GM23338 (cell line): ENCODE results near the gene FN1. TPM values are rescaled to one million over a fixed set of nuclear protein-coding genes. Genes with fewer than 3 reads are reported as not detected.

Experiments used
- ATAC-seq: fragments of 200-7000 bp; cut with Tn5 transposase; 3 replicates; pipeline ENCODE4 v1.9.1; 2020
- DNase-seq: peaks from one replicate; pipeline ENCODE4 v3.0.0-alpha.2; 2015; ENCODE audit warnings: low spot score
- H2AFZ ChIP-seq: fragments of 200-600 bp; sonication (generic); 2 replicates; pipeline ENCODE4 v1.8.0; 2016; ENCODE audit warnings: antibody characterized with exemption, mild to moderate bottlenecking, moderate library complexity
- H3F3A ChIP-seq: fragments of 200-600 bp; sonication (generic); replicated peaks from 2 replicates; pipeline ENCODE4 v1.8.0; 2017; ENCODE audit warnings: antibody characterized with exemption, mixed run types, low read depth
- H3K27ac ChIP-seq: fragments of 200-600 bp; sonication (generic); 2 replicates; pipeline ENCODE4 v1.6.1; 2016; ENCODE audit warnings: low read depth
- H3K27me3 ChIP-seq: fragments of 200-600 bp; sonication (generic); 2 replicates; pipeline ENCODE4 v1.8.0; 2016; ENCODE audit warnings: mild to moderate bottlenecking, mixed run types, moderate library complexity; ENCODE audit not compliant: insufficient read depth
- H3K36me3 ChIP-seq: fragments of 200-600 bp; sonication (generic); 2 replicates; pipeline ENCODE4 v1.8.0; 2016; ENCODE audit warnings: mild to moderate bottlenecking; ENCODE audit not compliant: insufficient read depth
- H3K4me1 ChIP-seq: fragments of 200-600 bp; sonication (generic); 2 replicates; pipeline ENCODE4 v1.8.0; 2016; ENCODE audit warnings: mild to moderate bottlenecking, moderate library complexity; ENCODE audit not compliant: insufficient read depth
- H3K4me2 ChIP-seq: fragments of 200-600 bp; sonication (generic); 2 replicates; pipeline ENCODE4 v1.7.1; 2017; ENCODE audit warnings: mixed run types
- H3K4me3 ChIP-seq: fragments of 200-600 bp; sonication (generic); 2 replicates; pipeline ENCODE4 v1.6.1; 2016; ENCODE audit warnings: mixed run types
- H3K79me2 ChIP-seq: fragments of 200-600 bp; sonication (generic); replicated peaks from 2 replicates; pipeline ENCODE4 v1.8.0; 2017; ENCODE audit warnings: mild to moderate bottlenecking; ENCODE audit not compliant: insufficient read depth
- H3K9me2 ChIP-seq: fragments of 200-600 bp; sonication (generic); 2 replicates; pipeline ENCODE4 v1.8.0; 2017; ENCODE audit not compliant: insufficient read depth
- H4K20me1 ChIP-seq: fragments of 200-600 bp; sonication (generic); replicated peaks from 2 replicates; pipeline ENCODE4 v1.8.0; 2017; ENCODE audit warnings: mild to moderate bottlenecking; ENCODE audit not compliant: insufficient read depth
- H3K27ac Mint-ChIP-seq: 2 replicates; pipeline ENCODE4 v1.8.0; 2020; ENCODE audit warnings: inconsistent platforms, mild to moderate bottlenecking, moderate library complexity, mixed read lengths
- H3K27me3 Mint-ChIP-seq: 3 replicates; pipeline ENCODE4 v1.8.0; 2022; ENCODE audit warnings: low read depth, mild to moderate bottlenecking, moderate library complexity, mixed read lengths, inconsistent platforms; ENCODE audit not compliant: insufficient read depth, poor library complexity
- H3K36me3 Mint-ChIP-seq: 3 replicates; pipeline ENCODE4 v1.8.0; 2021; ENCODE audit warnings: low read depth, mild to moderate bottlenecking, inconsistent platforms, moderate library complexity, mixed read lengths
- H3K4me1 Mint-ChIP-seq: 3 replicates; pipeline ENCODE4 v1.8.0; 2020; ENCODE audit warnings: mild to moderate bottlenecking, inconsistent platforms, mixed read lengths
- H3K4me3 Mint-ChIP-seq: 3 replicates; pipeline ENCODE4 v1.8.0; 2021; ENCODE audit warnings: moderate library complexity, mild to moderate bottlenecking, inconsistent platforms, mixed read lengths
- H3K9me3 Mint-ChIP-seq: 3 replicates; pipeline ENCODE4 v1.8.0; 2020; ENCODE audit warnings: moderate library complexity, mild to moderate bottlenecking, inconsistent platforms, mixed read lengths
- CREB1 ChIP-seq: fragments of 250-450 bp; sonication (Bioruptor Pico); IDR thresholded peaks from 2 replicates; pipeline ENCODE4 v1.5.0; 2020; ENCODE audit warnings: low read depth, mild to moderate bottlenecking, moderate library complexity
- EZH2 ChIP-seq: fragments of 200-600 bp; sonication (generic); IDR thresholded peaks from one replicate; pipeline ENCODE4 v1.8.0; 2017; ENCODE audit warnings: antibody characterized with exemption, mild to moderate bottlenecking, low read depth; ENCODE audit not compliant: unreplicated experiment
- EZH2phosphoT487 ChIP-seq: fragments of 200-600 bp; sonication (generic); IDR thresholded peaks from one replicate; pipeline ENCODE4 v1.8.1; 2018; ENCODE audit warnings: antibody characterized with exemption; ENCODE audit not compliant: unreplicated experiment
- JUNB ChIP-seq: IDR thresholded peaks from one replicate; pipeline ENCODE4 v1.6.1; 2016; ENCODE audit warnings: antibody characterized with exemption; ENCODE audit not compliant: unreplicated experiment
- NANOG ChIP-seq: IDR thresholded peaks from 2 replicates; pipeline ENCODE4 v1.6.1; 2016; ENCODE audit warnings: antibody characterized with exemption, borderline replicate concordance
- POLR2AphosphoS5 ChIP-seq: IDR thresholded peaks from 2 replicates; pipeline ENCODE4 v1.6.1; 2016; ENCODE audit warnings: antibody characterized with exemption, low read depth
- ZNF114 ChIP-seq: fragments of 250-450 bp; sonication (Bioruptor Pico); IDR thresholded peaks from 2 replicates; pipeline ENCODE4 v1.5.0; 2020; ENCODE audit warnings: mild to moderate bottlenecking, moderate library complexity
- polyA plus RNA-seq: library from polyadenylated mRNA; unstranded; fragments of >200 nt; fragmentation: Nextera tagmentation; extraction: Ambion mirVana; gene quantifications from 2 replicates; pipeline ENCODE4 v1.2.1, GENCODE V29; 2016
- total RNA-seq: library from RNA; depleted of rRNA; stranded (reverse); fragments of >200 nt; shearing (Covaris generic); gene quantifications from 2 replicates; pipeline ENCODE4 v1.2.3, GENCODE V29; 2014
- TF ChIP-seq, protein P1 (sequence below), 2 experiments: fragments of 200-600 bp in 1 of 2; sonication (generic) in 1 of 2; conservative IDR thresholded peaks; 2 replicates each; pipeline versions ENCODE4 v1.5.1 to v1.6.1; 2016 to 2017; ENCODE audit warnings: antibody characterized with exemption in 2 of 2, low read depth in 2 of 2, mild to moderate bottlenecking in 2 of 2, moderate library complexity in 1 of 2
- TF ChIP-seq, protein P2 (sequence below): fragments of 250-450 bp; sonication (Bioruptor Pico); IDR thresholded peaks from 2 replicates; pipeline ENCODE4 v1.5.0; 2020; ENCODE audit warnings: mild to moderate bottlenecking, moderate library complexity
- TF ChIP-seq, protein P3 (sequence below): IDR thresholded peaks from one replicate; pipeline ENCODE4 v1.6.1; 2018; ENCODE audit warnings: antibody characterized with exemption; ENCODE audit not compliant: unreplicated experiment
- TF ChIP-seq, protein P4 (sequence below): IDR thresholded peaks from 2 replicates; pipeline ENCODE4 v1.6.1; 2016; ENCODE audit warnings: antibody characterized with exemption

FN1 gene
- total and polyA plus RNA-seq, 2 experiments from 2014 or later: 79.6 to 255 TPM

DNA sequence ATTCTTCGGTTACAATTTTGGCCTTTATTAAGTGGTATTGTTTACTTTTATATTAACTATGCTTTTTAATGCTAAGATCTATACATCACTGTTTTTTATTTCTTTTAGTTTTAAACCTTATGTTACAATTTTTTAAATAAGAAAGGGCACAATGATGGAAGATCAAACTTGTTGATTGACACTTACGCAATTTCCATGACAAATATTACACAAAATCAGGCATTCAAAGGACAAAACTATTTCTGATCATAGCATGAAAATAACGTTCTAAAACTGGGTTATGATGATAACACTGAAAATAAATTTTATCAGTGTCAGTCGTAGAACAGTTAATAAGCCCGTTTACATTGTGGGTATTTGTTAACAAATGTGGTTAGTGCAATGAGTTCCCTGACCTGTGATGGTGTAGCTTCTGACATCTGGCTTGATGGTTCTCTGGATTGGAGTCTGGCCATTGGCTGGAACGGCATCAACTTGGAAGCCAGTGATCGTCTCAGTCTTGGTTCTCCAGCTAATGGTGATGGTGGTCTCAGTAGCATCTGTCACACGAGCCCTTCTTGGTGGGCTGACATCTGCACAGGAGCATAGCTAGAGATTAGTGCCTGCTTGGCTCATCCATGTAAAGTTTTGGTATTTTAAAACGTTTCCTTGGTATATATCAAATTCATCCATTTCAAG is 59.6 kb downstream of the FN1 start (continued):
- TF ChIP-seq, protein P1, sequence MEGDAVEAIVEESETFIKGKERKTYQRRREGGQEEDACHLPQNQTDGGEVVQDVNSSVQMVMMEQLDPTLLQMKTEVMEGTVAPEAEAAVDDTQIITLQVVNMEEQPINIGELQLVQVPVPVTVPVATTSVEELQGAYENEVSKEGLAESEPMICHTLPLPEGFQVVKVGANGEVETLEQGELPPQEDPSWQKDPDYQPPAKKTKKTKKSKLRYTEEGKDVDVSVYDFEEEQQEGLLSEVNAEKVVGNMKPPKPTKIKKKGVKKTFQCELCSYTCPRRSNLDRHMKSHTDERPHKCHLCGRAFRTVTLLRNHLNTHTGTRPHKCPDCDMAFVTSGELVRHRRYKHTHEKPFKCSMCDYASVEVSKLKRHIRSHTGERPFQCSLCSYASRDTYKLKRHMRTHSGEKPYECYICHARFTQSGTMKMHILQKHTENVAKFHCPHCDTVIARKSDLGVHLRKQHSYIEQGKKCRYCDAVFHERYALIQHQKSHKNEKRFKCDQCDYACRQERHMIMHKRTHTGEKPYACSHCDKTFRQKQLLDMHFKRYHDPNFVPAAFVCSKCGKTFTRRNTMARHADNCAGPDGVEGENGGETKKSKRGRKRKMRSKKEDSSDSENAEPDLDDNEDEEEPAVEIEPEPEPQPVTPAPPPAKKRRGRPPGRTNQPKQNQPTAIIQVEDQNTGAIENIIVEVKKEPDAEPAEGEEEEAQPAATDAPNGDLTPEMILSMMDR (conservative IDR thresholded peaks at IDR 0.05; ENCODE audit: low read depth in 2 of 2): no peak
- TF ChIP-seq, protein P2, sequence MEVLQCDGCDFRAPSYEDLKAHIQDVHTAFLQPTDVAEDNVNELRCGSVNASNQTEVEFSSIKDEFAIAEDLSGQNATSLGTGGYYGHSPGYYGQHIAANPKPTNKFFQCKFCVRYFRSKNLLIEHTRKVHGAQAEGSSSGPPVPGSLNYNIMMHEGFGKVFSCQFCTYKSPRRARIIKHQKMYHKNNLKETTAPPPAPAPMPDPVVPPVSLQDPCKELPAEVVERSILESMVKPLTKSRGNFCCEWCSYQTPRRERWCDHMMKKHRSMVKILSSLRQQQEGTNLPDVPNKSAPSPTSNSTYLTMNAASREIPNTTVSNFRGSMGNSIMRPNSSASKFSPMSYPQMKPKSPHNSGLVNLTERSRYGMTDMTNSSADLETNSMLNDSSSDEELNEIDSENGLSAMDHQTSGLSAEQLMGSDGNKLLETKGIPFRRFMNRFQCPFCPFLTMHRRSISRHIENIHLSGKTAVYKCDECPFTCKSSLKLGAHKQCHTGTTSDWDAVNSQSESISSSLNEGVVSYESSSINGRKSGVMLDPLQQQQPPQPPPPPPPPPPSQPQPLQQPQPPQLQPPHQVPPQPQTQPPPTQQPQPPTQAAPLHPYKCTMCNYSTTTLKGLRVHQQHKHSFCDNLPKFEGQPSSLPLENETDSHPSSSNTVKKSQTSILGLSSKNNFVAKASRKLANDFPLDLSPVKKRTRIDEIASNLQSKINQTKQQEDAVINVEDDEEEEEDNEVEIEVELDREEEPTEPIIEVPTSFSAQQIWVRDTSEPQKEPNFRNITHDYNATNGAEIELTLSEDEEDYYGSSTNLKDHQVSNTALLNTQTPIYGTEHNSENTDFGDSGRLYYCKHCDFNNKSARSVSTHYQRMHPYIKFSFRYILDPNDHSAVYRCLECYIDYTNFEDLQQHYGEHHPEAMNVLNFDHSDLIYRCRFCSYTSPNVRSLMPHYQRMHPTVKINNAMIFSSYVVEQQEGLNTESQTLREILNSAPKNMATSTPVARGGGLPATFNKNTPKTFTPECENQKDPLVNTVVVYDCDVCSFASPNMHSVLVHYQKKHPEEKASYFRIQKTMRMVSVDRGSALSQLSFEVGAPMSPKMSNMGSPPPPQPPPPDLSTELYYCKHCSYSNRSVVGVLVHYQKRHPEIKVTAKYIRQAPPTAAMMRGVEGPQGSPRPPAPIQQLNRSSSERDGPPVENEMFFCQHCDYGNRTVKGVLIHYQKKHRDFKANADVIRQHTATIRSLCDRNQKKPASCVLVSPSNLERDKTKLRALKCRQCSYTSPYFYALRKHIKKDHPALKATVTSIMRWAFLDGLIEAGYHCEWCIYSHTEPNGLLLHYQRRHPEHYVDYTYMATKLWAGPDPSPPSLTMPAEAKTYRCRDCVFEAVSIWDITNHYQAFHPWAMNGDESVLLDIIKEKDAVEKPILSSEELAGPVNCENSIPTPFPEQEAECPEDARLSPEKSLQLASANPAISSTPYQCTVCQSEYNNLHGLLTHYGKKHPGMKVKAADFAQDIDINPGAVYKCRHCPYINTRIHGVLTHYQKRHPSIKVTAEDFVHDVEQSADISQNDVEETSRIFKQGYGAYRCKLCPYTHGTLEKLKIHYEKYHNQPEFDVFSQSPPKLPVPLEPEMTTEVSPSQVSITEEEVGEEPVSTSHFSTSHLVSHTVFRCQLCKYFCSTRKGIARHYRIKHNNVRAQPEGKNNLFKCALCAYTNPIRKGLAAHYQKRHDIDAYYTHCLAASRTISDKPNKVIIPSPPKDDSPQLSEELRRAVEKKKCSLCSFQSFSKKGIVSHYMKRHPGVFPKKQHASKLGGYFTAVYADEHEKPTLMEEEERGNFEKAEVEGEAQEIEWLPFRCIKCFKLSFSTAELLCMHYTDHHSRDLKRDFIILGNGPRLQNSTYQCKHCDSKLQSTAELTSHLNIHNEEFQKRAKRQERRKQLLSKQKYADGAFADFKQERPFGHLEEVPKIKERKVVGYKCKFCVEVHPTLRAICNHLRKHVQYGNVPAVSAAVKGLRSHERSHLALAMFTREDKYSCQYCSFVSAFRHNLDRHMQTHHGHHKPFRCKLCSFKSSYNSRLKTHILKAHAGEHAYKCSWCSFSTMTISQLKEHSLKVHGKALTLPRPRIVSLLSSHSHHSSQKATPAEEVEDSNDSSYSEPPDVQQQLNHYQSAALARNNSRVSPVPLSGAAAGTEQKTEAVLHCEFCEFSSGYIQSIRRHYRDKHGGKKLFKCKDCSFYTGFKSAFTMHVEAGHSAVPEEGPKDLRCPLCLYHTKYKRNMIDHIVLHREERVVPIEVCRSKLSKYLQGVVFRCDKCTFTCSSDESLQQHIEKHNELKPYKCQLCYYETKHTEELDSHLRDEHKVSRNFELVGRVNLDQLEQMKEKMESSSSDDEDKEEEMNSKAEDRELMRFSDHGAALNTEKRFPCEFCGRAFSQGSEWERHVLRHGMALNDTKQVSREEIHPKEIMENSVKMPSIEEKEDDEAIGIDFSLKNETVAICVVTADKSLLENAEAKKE (CRISPR knock-in tag): no peak

DNA sequence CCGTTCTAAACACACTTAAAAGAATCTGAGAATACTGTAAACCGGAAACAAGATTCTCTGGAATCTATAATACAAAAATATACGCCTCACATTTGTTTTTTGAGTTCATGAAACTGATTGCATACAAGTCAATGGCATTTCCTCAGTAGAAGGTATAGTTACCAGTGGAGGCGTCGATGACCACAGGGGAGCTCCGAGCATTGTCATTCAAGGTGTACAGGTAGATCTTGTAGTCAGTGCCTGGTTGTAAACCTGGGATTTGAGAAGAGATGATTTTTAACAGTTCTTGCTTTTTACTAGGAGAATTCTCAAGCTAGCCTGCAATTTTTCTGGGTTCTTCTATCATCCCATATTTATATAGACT is 60.4 kb downstream of the FN1 start:
- Histone ChIP-seq H2AFZ (no peak overlapping the region), H3K27me3 (no peaks in the 10 kb centered on the region), H3K4me2 (no peak overlapping the region), H4K20me1 (no peaks in the 10 kb centered on the region), H3K4me3 (no peak overlapping the region), H3F3A (no peaks in the 10 kb centered on the region), H3K36me3 (peaks cover 65% of the 10 kb centered on the region), H3K27ac (no peak overlapping the region), H3K79me2 (no peaks in the 10 kb centered on the region), H3K9me2 (no peaks in the 10 kb centered on the region; the same call in 1 of the 2 replicates), H3K4me1 (no peaks in the 10 kb centered on the region)
- Mint-ChIP-seq H3K4me3 (no peak overlapping the region), H3K27ac (no peak overlapping the region), H3K9me3 (no peaks in the 10 kb centered on the region), H3K36me3 (peaks cover 59% of the 10 kb centered on the region), H3K4me1 (peaks cover 4% of the 10 kb centered on the region; the same call in 2 of the 3 replicates), H3K27me3 (no peaks in the 10 kb centered on the region)
- ATAC-seq: no peak
- DNase-seq: no peak
- TF ChIP-seq, protein P3, sequence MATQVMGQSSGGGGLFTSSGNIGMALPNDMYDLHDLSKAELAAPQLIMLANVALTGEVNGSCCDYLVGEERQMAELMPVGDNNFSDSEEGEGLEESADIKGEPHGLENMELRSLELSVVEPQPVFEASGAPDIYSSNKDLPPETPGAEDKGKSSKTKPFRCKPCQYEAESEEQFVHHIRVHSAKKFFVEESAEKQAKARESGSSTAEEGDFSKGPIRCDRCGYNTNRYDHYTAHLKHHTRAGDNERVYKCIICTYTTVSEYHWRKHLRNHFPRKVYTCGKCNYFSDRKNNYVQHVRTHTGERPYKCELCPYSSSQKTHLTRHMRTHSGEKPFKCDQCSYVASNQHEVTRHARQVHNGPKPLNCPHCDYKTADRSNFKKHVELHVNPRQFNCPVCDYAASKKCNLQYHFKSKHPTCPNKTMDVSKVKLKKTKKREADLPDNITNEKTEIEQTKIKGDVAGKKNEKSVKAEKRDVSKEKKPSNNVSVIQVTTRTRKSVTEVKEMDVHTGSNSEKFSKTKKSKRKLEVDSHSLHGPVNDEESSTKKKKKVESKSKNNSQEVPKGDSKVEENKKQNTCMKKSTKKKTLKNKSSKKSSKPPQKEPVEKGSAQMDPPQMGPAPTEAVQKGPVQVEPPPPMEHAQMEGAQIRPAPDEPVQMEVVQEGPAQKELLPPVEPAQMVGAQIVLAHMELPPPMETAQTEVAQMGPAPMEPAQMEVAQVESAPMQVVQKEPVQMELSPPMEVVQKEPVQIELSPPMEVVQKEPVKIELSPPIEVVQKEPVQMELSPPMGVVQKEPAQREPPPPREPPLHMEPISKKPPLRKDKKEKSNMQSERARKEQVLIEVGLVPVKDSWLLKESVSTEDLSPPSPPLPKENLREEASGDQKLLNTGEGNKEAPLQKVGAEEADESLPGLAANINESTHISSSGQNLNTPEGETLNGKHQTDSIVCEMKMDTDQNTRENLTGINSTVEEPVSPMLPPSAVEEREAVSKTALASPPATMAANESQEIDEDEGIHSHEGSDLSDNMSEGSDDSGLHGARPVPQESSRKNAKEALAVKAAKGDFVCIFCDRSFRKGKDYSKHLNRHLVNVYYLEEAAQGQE: no peak
- no peak for TF ChIP-seq JUNB
- no peak for TF ChIP-seq POLR2AphosphoS5
- TF ChIP-seq EZH2: no peak
- TF ChIP-seq NANOG: no peak
- TF ChIP-seq, protein P4, sequence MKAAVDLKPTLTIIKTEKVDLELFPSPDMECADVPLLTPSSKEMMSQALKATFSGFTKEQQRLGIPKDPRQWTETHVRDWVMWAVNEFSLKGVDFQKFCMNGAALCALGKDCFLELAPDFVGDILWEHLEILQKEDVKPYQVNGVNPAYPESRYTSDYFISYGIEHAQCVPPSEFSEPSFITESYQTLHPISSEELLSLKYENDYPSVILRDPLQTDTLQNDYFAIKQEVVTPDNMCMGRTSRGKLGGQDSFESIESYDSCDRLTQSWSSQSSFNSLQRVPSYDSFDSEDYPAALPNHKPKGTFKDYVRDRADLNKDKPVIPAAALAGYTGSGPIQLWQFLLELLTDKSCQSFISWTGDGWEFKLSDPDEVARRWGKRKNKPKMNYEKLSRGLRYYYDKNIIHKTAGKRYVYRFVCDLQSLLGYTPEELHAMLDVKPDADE: no peak
- no peak for TF ChIP-seq EZH2phosphoT487
- TF ChIP-seq CREB1 (CRISPR knock-in tag): no peak
- no peak for TF ChIP-seq ZNF114
